NCI-H2196 treated with DMSO at 0.1 percent for 48 hours (cell line): ENCODE measurements around the gene THAP9.
"Not testable (repeated sequence)": the region's sequence is repeated elsewhere in the genome, so short reads cannot be mapped to it uniquely, and the experiment has no call there.

Experiments used
- DNase-seq: peaks from one replicate; lab custom pipeline; 2025; ENCODE audit not compliant: unreplicated experiment; lab: John Stamatoyannopoulos, UW

Gene THAP9

DNA sequence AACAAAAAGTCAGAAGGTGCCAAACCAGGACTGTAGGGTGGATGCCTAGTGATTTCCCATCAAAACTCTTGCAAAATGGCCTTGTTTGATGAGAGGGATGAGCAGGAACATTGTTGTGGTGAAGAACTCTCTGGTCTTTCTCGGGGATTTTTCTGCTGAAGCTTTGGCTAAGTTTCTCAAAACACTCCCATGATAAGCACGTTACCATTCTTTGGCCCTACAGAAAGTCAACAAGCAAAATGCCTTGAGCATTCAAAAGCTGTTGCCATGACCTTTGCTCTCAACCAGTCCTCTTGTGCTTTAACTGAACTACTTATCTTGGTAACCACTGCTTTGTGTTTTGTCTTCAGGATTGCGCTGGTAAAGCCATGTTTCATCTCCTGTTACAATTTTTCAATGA lies 6.6 kb upstream of the THAP9 start:
- no peak for DNase-seq

DNA sequence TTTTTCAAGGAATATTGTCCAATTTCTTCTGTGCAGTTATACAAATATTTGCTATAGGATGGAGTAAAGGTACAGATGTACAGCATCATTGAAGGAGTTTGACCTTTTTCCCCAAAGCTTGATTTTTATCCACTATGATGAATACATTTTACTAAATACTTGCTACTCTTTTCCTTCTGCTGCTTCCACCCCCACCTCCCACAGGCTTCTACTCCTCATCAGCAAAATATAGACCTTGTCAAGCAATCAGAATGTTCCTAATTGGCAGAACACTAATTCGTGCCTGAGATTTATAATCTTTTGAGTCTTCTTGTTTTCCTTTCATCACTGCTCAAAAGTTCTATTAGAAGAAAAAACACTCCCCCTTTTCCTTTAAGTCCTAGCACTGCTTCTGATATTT lies 3.8 kb upstream of the THAP9 start:
- no peak for DNase-seq

DNA sequence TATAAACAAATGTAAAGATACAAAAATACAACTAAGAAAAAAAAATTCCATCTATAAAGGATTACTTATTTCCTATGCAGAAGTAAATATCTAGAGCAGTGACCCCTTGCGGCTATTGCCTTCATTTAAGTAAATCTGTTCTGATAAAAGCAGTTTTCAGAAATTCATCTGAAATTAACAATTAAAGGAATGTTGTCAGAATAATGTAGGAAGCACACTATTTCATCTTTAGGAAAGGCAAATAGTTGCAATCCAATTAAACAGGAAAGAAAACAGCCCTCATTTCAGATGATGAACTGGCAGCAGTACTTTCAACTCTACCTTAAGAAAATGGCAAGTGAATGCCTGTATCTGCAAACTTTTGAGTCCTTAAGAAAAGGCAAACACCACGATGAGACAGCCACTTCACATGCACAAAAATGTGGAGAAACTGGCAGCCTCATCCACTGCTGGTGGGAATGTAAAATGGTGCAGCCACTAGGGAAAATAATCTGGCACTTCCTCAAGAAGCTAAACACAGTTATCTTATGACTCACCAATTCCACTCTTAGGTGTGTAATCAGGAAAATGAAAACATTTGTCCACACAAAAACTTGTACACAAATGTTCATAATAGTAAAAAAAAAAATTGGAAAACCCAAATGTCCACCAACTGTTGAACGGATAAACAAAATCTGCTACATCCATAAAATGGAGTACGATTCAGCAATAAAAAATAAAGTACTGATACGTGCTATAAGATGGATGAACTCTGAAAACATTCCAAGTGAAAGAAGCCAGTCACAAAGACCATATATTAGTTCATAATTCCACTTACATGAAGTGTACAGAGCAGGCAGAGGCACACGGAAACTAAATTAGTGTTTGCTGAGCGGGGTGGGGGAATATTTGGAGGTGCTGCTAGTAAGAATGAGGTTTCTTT lies 2.0 kb upstream of the THAP9 start:
- no peak for DNase-seq

DNA sequence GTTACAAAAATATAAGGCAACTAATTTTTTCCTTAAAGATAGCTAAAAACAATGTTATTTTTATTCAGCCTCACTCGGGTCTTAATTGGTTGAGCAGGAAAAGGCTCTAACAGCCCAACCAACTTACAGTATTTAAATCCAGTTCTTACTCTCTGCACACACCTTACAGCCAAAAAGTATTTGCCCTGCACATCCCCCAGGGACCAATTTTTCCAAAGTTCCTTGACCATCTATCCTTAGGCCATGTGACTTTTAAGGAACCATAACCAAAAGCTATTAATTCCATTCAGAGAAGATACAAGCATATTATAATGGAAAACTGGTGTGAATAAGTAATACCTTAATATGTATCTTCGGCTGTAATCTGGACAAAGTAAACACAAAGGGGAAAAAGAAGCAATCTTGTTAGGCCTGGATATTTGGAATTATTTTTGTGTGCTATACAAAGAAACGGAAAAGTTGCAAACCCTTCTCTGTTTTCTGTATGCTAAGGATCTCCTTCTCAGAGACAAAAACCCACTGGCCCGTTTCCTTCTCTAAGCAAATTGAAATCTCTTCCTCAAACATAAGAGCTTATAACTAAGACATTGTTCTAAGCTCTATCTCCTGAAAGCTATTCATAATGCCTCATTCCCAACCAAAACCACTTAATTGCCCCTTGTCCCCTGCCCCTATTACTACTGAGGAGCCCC lies 1.0 kb upstream of the THAP9 start:
- DNase-seq = no peak

DNA sequence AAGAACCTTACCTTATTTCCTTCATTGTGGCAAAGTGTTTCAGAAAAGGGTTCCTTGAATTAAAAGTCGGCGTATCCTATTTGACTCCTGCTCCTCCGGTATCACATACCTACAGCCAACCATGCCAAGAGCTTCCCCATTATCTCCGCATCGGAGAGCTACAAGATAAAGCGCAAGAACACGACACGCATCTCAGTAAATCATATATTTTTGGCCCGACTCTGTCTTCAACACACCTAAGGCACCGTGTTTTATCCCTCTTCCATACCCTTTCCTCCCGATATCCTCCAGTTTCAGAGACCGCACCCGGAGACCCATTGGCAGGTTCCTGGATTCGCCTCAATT lies 497 bp upstream of the THAP9 start:
- no peak for DNase-seq

DNA sequence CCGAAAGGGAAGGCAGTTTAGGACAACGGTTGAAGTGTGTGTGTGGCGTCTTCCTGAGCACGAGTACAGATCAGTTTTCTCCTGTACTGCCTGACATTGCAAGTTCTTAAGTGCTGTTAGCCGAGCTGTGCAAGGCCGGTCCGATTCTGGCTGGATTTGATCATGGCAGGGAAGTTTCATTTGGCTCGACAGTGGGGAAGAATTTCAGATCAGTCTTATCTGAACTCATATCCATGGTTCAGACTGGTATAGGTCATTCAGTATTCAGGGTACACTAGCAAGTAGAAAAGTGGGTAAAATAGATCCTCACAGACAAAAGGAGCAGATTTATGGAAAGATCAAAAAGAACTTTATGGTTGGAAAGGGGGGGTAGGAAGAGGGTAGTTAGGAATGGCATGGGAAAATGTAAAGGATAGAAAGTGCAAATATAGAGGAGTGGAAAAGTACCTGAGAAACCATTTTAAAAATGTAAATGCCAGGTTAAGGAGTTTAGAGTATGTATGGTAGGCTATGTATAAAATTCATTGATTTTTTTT lies 716 bp downstream of the THAP9 start:
- DNase-seq = no peak

DNA sequence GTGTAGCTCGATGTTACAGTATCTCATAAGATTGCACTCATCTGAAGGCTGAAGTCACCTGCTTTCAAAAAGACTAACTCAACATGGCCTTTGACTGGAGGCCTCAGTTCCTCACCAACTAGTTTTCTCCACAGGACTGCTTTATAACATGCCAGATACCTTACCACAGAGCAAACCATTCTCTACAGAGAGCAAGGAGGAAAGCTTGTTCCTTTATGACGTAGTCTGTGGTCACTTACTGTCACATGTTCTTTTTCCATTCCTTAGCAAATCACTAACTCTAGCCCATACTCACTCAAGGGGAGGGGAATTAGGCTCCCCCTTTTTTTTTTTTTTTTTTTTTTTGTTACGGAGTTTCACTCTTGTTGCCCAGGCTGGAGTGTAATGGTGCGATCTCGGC lies 3.2 kb downstream of the THAP9 start:
- DNase-seq = no peak

DNA sequence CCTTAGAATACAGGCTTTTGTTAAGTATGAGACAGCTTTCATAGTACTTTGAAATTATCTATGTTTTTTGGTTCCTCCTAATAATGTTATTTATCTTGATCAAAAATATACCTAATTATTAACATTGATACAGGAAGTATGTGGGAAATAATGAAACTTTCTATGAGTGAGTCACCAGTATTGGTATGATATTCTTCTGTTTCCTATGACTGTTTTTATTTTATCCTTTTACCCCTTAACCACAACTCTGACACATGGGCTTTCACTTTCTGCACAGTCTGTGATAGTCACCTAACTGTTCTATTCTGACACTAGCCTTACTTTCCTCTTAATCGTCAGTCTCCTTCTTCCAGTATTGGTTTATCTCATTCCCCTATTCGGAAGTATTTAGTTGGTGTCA lies 4.7 kb downstream of the THAP9 start:
- DNase-seq = no peak

DNA sequence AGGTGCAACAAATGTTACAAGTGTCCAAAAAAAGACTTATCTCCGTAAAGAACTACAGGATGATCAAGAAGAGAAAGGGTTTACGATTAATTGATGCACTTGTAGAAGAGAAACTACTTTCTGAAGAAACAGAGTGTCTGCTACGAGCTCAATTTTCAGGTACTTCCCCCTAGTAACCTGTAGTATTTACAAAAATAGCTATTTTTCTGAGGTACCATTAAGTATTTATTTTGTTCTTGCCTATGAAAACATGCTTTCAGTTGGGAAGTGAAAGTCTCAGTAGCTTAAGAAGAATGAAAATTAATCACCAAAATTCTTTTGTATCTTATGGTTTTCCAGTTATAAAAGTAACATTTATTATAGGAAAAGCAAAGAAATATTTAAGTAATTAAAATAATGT lies 5.9 kb downstream of the THAP9 start:
- no peak for DNase-seq

DNA sequence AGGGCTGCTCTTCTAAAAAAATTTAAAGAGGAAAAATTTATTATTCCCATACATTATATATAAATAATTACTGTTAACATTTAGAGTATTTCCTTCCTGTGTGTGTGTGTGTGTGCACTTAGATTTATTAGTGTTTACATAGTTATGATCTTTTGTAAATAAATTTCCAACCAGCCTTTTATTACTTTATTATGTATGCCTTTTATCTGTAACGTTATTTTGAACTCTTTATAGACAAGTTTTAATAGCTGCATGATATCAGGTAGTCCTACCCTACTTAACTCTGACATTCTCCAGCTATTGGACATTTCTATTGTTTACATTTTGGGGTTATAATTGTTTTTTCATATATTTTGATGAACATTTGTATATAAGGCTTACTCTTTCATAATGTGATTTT lies 8.8 kb downstream of the THAP9 start:
- DNase-seq = no peak

DNA sequence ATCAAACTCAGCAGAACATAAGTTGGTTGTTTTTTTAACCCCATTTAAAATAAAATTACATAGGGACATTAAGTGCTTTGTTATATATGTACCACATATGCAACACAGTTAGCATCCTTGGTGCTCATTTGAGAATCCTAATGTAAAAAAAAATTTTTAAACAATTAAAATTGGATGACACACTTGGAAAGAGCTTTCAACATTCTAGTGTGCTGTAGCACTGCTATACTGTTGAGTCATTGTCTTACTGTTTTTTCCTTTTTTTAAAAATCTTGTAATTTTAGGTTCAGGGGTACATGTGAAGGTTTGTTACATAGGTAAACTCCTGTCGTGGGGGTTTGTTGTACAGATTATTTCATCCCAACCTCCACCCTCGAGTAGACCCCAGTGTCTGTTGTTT lies 12.8 kb downstream of the THAP9 start:
- no peak for DNase-seq

DNA sequence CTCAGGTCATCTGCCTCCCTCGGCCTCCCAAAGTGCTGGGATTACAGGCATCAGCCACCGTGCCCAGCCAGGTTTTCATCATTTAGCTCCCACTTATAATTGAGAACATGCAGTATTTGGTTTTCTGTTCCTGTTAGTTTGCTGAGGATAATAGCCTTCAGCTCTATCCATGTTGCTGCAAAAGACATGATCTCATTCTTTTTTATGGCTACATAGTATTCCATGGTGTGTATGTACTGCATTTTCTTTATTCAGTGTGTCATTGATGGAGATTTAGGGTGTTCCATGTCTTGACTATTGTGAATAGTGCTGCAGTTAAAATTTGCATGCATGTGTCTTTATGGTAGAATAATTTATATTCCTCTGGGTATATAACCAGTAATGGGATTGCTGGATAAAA lies 13.4 kb downstream of the THAP9 start:
- DNase-seq = not testable (repeated sequence)

DNA sequence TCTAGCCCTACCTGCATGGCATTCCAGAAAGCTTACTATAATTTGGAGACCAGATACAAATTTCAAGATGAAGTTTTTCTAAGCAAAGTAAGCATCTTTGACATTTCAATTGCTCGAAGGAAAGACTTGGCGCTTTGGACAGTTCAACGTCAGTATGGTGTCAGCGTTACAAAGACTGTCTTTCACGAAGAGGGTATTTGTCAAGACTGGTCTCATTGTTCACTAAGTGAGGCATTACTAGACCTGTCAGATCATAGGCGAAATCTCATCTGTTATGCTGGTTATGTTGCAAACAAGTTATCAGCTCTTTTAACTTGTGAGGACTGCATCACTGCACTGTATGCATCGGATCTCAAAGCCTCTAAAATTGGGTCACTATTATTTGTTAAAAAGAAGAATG lies 17.6 kb downstream of the THAP9 start:
- DNase-seq = no peak

DNA sequence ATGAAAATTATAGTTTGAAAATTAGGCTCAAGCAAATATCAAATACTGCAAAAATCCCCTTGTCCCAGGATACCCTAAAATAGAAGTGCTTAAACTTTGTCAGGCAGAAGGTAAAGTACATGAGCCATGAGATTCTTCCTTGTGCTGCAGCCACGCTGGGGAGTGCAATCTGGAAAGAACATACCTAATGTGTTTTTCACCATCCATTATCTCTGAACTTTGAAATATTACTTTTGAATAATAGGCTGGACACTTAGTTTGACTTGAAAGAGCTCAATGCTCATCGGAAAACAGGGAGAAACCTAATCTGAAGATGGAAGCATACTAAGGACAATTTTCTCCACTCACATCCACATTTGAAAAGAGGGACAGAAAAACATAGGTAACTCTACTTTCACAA lies 18.9 kb downstream of the THAP9 start:
- DNase-seq = no peak

DNA sequence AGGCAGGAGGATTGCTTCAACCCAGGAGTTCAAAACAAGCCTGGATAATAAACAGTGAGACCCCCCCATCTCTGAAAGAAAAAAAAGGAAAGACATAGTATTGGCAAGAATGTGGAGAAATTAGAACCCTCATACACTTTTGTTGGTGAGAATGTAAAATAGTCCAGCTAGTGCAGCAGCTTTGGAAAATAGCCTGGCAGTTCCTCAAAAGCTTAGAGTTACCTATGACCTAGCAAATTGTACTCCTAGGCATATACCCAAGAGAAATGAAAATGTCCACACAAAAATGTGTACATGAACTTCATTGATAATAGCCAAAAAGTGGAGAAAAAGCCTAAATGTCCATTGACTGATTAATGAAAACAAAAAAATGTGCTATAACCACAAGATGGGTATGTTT lies 21.3 kb downstream of the THAP9 start:
- no peak for DNase-seq

DNA sequence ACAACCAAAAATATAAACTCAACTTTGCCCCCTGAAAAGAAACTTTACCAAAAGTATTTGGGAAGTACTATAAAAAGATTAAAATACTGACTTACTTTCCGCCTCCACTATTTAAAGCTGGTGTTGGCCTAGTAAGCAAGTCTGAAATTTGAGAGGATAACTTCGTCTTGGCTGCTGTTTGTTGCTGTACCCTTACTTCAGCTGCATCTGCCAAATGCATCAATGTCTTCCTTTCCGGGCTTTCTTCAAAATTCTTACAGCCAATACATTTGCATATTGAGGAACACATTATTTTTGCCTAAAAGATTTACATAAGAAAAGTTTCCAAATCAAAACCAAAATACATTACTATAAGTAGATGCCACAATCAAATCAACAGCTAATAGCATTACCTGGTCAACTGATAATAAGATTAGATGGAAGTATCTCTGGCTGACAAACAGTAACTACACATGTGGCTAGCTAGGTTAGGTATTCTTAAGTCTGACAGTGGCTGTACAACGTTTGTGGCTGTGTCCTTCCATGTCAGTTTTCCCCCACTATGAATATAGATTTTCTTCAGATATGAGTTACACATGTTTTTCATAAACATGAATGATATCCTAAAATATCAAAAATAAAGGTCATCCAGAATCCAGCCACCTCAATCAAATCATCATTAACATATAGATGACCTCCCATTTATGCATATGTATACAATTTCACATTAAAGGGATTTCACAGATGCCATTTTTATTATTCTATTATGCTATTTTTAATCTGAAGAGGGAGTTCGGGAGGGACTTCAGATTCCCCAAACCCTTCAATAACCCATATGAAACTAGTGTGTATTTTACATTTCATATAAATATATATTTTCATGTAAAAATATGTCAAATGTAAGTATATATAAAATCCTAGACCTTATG lies 30.6 kb downstream of the THAP9 start:
- no peak for DNase-seq

DNA sequence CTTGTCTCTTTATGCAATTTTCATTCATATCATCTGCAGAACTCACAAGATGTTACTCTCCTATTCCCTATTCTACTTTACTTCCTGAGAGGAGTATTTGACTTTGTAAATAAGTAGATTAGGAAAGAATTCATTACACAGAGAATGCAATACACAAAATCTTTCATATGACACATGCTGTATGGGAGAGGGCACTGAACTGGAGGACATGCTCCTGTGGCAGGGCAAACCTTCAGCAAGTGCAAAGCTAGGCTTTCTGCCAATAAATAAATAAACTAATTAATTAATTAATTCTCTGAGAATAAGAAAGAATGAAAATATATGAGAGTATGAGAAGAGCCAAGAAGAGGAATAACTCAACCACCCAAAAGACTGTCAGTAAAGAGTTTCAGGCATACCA lies 33.9 kb downstream of the THAP9 start:
- no peak for DNase-seq

DNA sequence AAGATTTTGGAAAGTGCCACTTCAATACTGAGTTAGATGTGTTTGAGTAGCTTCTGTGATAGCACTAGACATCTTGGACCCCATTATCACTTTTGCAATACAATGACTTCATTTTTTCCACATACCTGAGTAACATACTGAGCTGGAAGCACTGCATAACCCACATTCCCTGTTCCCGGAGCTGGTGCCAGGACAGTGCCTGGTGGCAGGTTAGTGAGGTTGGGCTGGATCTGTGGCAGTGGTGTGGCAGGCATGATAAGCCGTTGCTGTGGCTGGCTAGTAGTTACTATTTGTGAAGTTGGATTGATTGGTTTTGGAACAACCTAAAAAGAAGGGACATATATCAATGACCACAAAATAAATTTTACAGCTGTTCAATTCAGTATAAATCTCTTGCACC lies 38.9 kb downstream of the THAP9 start:
- no peak for DNase-seq

DNA sequence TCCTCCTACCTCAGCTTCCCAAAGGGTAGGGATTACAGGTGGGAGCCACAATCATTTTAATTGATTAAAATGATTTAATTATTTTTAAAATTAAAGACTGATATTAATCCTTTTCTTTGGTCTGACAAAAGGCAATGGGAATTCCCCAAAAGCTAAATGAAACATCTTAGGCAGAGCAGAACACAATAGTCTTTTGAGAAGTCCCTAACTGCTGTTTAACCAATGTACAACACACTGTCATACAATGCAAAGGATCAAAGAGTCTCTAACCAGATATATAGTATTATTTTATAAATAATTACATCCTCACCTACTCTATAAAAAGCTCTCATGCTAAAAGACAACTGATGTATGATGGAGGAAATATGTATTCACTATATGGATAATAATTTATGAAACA lies 47.0 kb downstream of the THAP9 start:
- no peak for DNase-seq

DNA sequence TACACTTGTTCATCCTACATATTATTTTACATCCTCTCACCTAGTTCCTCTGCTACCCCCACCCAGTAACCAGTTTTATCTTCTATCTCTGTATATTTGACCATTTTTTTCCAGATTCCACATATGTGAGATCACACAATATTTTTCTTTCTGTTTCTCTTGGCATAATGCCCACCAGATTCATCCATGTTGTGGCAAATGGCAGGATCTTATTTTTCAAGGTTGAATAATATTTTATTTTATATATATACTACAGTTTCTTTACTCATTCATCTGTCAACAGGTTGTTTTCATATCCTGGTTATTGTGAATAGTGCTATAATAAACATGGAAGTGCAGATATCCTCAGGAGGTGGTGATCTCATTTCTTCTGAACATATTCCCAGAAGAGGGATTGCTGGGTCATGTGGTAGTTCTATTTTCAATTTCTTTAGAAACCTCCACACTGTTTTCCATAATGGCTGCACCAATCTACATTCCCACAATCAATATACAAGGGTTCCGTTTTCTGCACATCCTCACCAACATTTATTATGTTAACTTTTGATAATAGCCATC lies 48.2 kb downstream of the THAP9 start:
- no peak for DNase-seq

DNA sequence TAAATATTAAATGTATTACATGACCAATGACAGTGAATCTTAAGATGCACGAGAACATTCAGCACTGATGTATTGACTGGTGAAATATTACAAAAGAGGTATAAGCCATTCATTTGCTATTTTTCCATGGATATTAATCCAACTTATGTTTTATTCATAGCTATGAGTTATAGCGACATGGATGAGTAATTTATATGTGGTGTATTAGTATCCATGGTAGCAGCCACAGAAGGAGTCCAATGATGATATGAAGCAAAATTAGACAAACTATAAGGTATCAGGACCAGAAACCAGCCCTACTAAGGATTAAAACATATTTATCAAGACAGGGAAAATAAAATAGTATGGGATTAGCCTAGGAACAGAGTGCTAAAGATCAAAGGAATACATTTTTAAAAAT lies 50.7 kb downstream of the THAP9 start:
- no peak for DNase-seq
